Suprapubic skin (tissue), 4 donors: Measurements from ENCODE around the gene LRP1B. TPM values are rescaled to one million over a fixed set of nuclear protein-coding genes. Genes with fewer than 3 reads are reported as not detected.

Experiments used
- DNase-seq, 2 donors: peaks; one replicate each; pipeline ENCODE4 v3.0.0-alpha.2; 2019; ENCODE audit warnings: low spot score in 2 of 2
- H3K27ac ChIP-seq: fragments of 200-600 bp; sonication (generic); one replicate; pipeline ENCODE4 v1.5.1; 2019
- H3K27me3 ChIP-seq: fragments of 200-600 bp; sonication (generic); one replicate; pipeline ENCODE4 v1.5.1; 2019
- H3K36me3 ChIP-seq: fragments of 200-600 bp; sonication (generic); one replicate; pipeline ENCODE4 v1.5.1; 2019
- H3K4me1 ChIP-seq: fragments of 200-600 bp; sonication (generic); one replicate; pipeline ENCODE4 v1.5.1; 2019
- H3K4me3 ChIP-seq: fragments of 200-600 bp; sonication (generic); one replicate; pipeline ENCODE4 v1.5.1; 2019; ENCODE audit warnings: mild to moderate bottlenecking
- H3K9me3 ChIP-seq: fragments of 200-600 bp; sonication (generic); one replicate; pipeline ENCODE4 v1.5.1; 2019
- CTCF ChIP-seq, 2 donors: fragments of 200-600 bp in 1 of 2; fragments of 450-650 bp in 1 of 2; sonication (generic) in 1 of 2; IDR thresholded peaks; one replicate each; pipeline ENCODE4 v1.5.1; 2016 to 2019; ENCODE audit warnings: antibody characterized with exemption in 2 of 2, mild to moderate bottlenecking in 1 of 2, moderate library complexity in 1 of 2
- EP300 ChIP-seq: sonication (generic); formaldehyde crosslinking; IDR thresholded peaks from one replicate; pipeline ENCODE4 v1.6.1; 2017; ENCODE audit warnings: antibody characterized with exemption
- POLR2A ChIP-seq, 2 donors: fragments of 450-650 bp; IDR thresholded peaks; one replicate each; pipeline ENCODE4 v1.6.1; 2017; ENCODE audit warnings: antibody characterized with exemption in 2 of 2, mild to moderate bottlenecking in 2 of 2, moderate library complexity in 2 of 2
- POLR2AphosphoS5 ChIP-seq, 3 donors: sonication (generic); formaldehyde crosslinking; IDR thresholded peaks; one replicate each; pipeline ENCODE4 v1.6.1; 2017; ENCODE audit warnings: antibody characterized with exemption in 3 of 3
- WGBS: methylation state at CpG from one replicate; pipeline ENCODE4 v1.1.5; 2018; 5-methylcytosine and 5-hydroxymethylcytosine counted together
- total RNA-seq, 4 donors: library from RNA; depleted of rRNA; stranded (reverse); fragments of >200 nt; gene quantifications; one replicate each; pipeline ENCODE4 v1.1.0, GENCODE V29; 2016

Gene LRP1B
- total RNA-seq, 4 donors from 2014 or later = 0.11 to 2.7 (median 1.3) TPM

- Histone ChIP-seq H3K27me3 (no peaks in the 10 kb centered on the region), H3K4me3 (no peak overlapping the region), H3K27ac (no peak overlapping the region), H3K4me1 (no peaks in the 10 kb centered on the region), H3K9me3 (no peaks in the 10 kb centered on the region), H3K36me3 (no peaks in the 10 kb centered on the region)
- WGBS = 67% methylated on average over 5 of the region's 5 CpGs
- TF ChIP-seq EP300 (no peak), CTCF (IDR thresholded peaks at IDR 0.05) (no peak)
- no peak for DNase-seq
Measured at GRCh38 chr2:141942006-141942789, 188.6 kb downstream of the LRP1B start.

GRCh38 chr2:141941210-141941714 lies 189.6 kb downstream of the LRP1B start:
- no peak for DNase-seq
- no peaks in the 10 kb centered on the region for H3K4me1 ChIP-seq
- H3K4me3 ChIP-seq = no peak overlapping the region
- TF ChIP-seq CTCF (IDR thresholded peaks at IDR 0.05) (no peak), EP300 (no peak), POLR2AphosphoS5 (IDR thresholded peaks at IDR 0.05) (no peak), POLR2A (IDR thresholded peaks at IDR 0.05) (no peak)
- H3K9me3 ChIP-seq = no peaks in the 10 kb centered on the region
- no peak overlapping the region for H3K27ac ChIP-seq
- H3K36me3 ChIP-seq = no peaks in the 10 kb centered on the region
- no peaks in the 10 kb centered on the region for H3K27me3 ChIP-seq
- 83% methylated on average over 1 of the region's 1 CpG for WGBS

- TF ChIP-seq CTCF (IDR thresholded peaks at IDR 0.05) (no peak), POLR2AphosphoS5 (IDR thresholded peaks at IDR 0.05) (no peak), EP300 (no peak), POLR2A (IDR thresholded peaks at IDR 0.05) (no peak)
- Histone ChIP-seq H3K36me3 (no peaks in the 10 kb centered on the region), H3K27ac (no peak overlapping the region), H3K27me3 (no peaks in the 10 kb centered on the region), H3K4me3 (no peak overlapping the region), H3K4me1 (no peaks in the 10 kb centered on the region), H3K9me3 (no peaks in the 10 kb centered on the region)
- DNase-seq = no peak
- WGBS = 52% methylated on average over 1 of the region's 1 CpG
Measured at GRCh38 chr2:141940709-141941108, 190.1 kb downstream of the LRP1B start.

GRCh38 chr2:141933226-141933625 lies 197.6 kb downstream of the LRP1B start:
- Histone ChIP-seq H3K9me3 (no peaks in the 10 kb centered on the region), H3K4me3 (no peak overlapping the region), H3K27me3 (no peaks in the 10 kb centered on the region), H3K27ac (no peak overlapping the region), H3K36me3 (no peaks in the 10 kb centered on the region), H3K4me1 (no peaks in the 10 kb centered on the region)
- 94% methylated on average over 1 of the region's 1 CpG for WGBS
- TF ChIP-seq POLR2AphosphoS5 (IDR thresholded peaks at IDR 0.05) (no peak), CTCF (IDR thresholded peaks at IDR 0.05) (no peak), EP300 (no peak), POLR2A (IDR thresholded peaks at IDR 0.05) (no peak)
- no peak for DNase-seq

- Histone ChIP-seq H3K36me3 (no peaks in the 10 kb centered on the region), H3K9me3 (no peaks in the 10 kb centered on the region), H3K27me3 (no peaks in the 10 kb centered on the region), H3K4me3 (no peak overlapping the region), H3K4me1 (no peaks in the 10 kb centered on the region), H3K27ac (no peak overlapping the region)
- 91% methylated on average over 2 of the region's 2 CpGs for WGBS
- TF ChIP-seq POLR2A (IDR thresholded peaks at IDR 0.05) (no peak), EP300 (no peak), POLR2AphosphoS5 (IDR thresholded peaks at IDR 0.05) (no peak), CTCF (IDR thresholded peaks at IDR 0.05) (no peak)
- no peak for DNase-seq
Measured at GRCh38 chr2:141932261-141932660, 198.6 kb downstream of the LRP1B start.
